SK-N-SH (cell line): ENCODE measurements around the gene BCAS4.

Source experiments
- POLR2AphosphoS5 ChIP-seq: IDR thresholded peaks from 2 replicates; pipeline ENCODE4 v1.6.1; 2012; ENCODE audit warnings: low read depth, low read length
- RXRA ChIP-seq: IDR thresholded peaks from 2 replicates; pipeline ENCODE4 v1.4.0; 2012; ENCODE audit warnings: low read depth, mild to moderate bottlenecking, borderline replicate concordance
- SIN3A ChIP-seq: IDR thresholded peaks from 2 replicates; pipeline ENCODE4 v1.6.1; 2012; ENCODE audit warnings: low read depth, mild to moderate bottlenecking, low read length, moderate library complexity, borderline replicate concordance
- TF ChIP-seq, protein P1 (sequence below): fragments of 200-600 bp; sonication (generic); IDR thresholded peaks from 2 replicates; pipeline ENCODE4 v1.6.1; 2017; ENCODE audit warnings: antibody characterized with exemption, mild to moderate bottlenecking, moderate library complexity

DNA sequence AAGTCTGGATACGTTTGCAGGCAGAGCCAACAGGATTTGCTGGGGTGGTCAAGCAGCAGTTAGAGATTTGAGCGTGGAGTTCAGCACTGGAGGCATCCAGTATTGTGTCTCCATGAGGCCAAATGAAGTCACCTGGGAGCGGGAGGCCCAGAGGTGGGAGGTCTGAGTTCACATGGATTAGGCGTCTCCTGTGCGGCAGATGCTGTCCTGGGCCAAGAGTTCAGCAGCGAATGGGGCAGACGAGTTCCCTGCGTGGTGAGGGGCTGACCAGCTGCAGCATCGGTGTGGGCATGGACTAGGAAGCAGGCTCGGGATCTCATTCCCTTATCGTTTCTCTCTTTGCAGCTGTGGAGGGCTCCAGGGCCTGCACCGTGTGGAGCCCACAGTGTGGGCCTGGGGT lies 66.2 kb downstream of the BCAS4 start:
- TF ChIP-seq RXRA: no peak
- TF ChIP-seq, protein P1, sequence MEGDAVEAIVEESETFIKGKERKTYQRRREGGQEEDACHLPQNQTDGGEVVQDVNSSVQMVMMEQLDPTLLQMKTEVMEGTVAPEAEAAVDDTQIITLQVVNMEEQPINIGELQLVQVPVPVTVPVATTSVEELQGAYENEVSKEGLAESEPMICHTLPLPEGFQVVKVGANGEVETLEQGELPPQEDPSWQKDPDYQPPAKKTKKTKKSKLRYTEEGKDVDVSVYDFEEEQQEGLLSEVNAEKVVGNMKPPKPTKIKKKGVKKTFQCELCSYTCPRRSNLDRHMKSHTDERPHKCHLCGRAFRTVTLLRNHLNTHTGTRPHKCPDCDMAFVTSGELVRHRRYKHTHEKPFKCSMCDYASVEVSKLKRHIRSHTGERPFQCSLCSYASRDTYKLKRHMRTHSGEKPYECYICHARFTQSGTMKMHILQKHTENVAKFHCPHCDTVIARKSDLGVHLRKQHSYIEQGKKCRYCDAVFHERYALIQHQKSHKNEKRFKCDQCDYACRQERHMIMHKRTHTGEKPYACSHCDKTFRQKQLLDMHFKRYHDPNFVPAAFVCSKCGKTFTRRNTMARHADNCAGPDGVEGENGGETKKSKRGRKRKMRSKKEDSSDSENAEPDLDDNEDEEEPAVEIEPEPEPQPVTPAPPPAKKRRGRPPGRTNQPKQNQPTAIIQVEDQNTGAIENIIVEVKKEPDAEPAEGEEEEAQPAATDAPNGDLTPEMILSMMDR: no peak
- no peak for TF ChIP-seq SIN3A
- no peak for TF ChIP-seq POLR2AphosphoS5
